GM18505 (cell line): ENCODE measurements around the gene COL8A2.
A peak's percentile ranks its signal among the peaks of the same experiment; 100 is the strongest.

ENCODE experiments used
- ATAC-seq: cut with Tn5 transposase; IDR thresholded peaks from one replicate; pipeline ENCODE4 v1.9.1; 2021; ENCODE audit not compliant: unreplicated experiment
- POLR2A ChIP-seq: IDR thresholded peaks from 4 replicates; pipeline ENCODE4 v1.6.1; 2011; ENCODE audit warnings: borderline replicate concordance; ENCODE audit not compliant: insufficient read depth, insufficient read length; ENCODE audit errors: extremely low read depth

COL8A2 gene

GRCh38 chr1:36089393-36090121 lies 35.5 kb downstream of the COL8A2 start:
- peak; percentile 19 for TF ChIP-seq POLR2A
- no peak for ATAC-seq

GRCh38 chr1:36088577-36089392 lies 36.2 kb downstream of the COL8A2 start, which contains the start of gene ADPRS:
TSS of gene ADPRS (plus strand) at chr1:36088892. CDS start at chr1:36088905, 13 bp downstream.
- TF ChIP-seq POLR2A = peak; percentile 97
- peak; percentile 78 for ATAC-seq

GRCh38 chr1:36088265-36088576 lies 36.8 kb downstream of the COL8A2 start:
- TF ChIP-seq POLR2A = no peak
- peak; percentile 6 for ATAC-seq

- ATAC-seq = no peak
- no peak for TF ChIP-seq POLR2A
Measured at GRCh38 chr1:36087233-36088123, 37.5 kb downstream of the COL8A2 start.

- no peak for ATAC-seq
- TF ChIP-seq POLR2A = no peak
Measured at GRCh38 chr1:36086529-36087232, 38.3 kb downstream of the COL8A2 start.

- TF ChIP-seq POLR2A = no peak
- no peak for ATAC-seq
Measured at GRCh38 chr1:36085686-36086526, 39.1 kb downstream of the COL8A2 start.

- ATAC-seq = no peak
- no peak for TF ChIP-seq POLR2A
Measured at GRCh38 chr1:36085126-36085525, 39.9 kb downstream of the COL8A2 start.

GRCh38 chr1:36084497-36085115 lies 40.4 kb downstream of the COL8A2 start:
- no peak for ATAC-seq
- TF ChIP-seq POLR2A = no peak

GRCh38 chr1:36083635-36084496 lies 41.2 kb downstream of the COL8A2 start, which contains the start of gene TEKT2:
TSS of gene TEKT2 (plus strand) at chr1:36084094. CDS start at chr1:36084922, 828 bp downstream.
- TF ChIP-seq POLR2A = no peak
- ATAC-seq = no peak

GRCh38 chr1:36083219-36083618 lies 41.8 kb downstream of the COL8A2 start:
- TF ChIP-seq POLR2A = no peak
- no peak for ATAC-seq
